Measurements from ENCODE around the gene DCST1. TPM values are rescaled to one million over a fixed set of nuclear protein-coding genes. Genes with fewer than 3 reads are reported as not detected.

DCST1 gene
- total RNA-seq, 1 donor from 2014 or later, result not detected

GRCh38 chr1:155003766-155004351 is 29.8 kb upstream of the DCST1 start:
- Mint-ChIP-seq H3K4me1 (ENCODE audit: unreplicated experiment) (peaks cover 33% of the 10 kb centered on the region), H3K27me3 (ENCODE audit: unreplicated experiment) (peaks cover 11% of the 10 kb centered on the region), H3K27ac (ENCODE audit: unreplicated experiment) (peak overlapping the region; percentile 77), H3K9me3 (ENCODE audit: unreplicated experiment) (no peaks in the 10 kb centered on the region), H3K36me3 (ENCODE audit: low read depth, unreplicated experiment) (peaks cover 4% of the 10 kb centered on the region), H3K4me3 (ENCODE audit: unreplicated experiment) (peak overlapping the region; percentile 97)
- no peak for TF ChIP-seq CTCF (IDR thresholded peaks at IDR 0.05; ENCODE audit: unreplicated experiment)
- no peak for DNase-seq (ENCODE audit: low spot score)

- TF ChIP-seq CTCF (IDR thresholded peaks at IDR 0.05; ENCODE audit: unreplicated experiment), result no peak
- peak overlapping the region; percentile 85 for H3K4me3 Mint-ChIP-seq (ENCODE audit: unreplicated experiment)
- no peak for DNase-seq (ENCODE audit: low spot score)
- H3K27ac Mint-ChIP-seq (ENCODE audit: unreplicated experiment), result peak overlapping the region; percentile 67
- H3K9me3 Mint-ChIP-seq (ENCODE audit: unreplicated experiment), result no peaks in the 10 kb centered on the region
- peaks cover 8% of the 10 kb centered on the region for H3K27me3 Mint-ChIP-seq (ENCODE audit: unreplicated experiment)
- peaks cover 4% of the 10 kb centered on the region for H3K36me3 Mint-ChIP-seq (ENCODE audit: low read depth, unreplicated experiment)
- peaks cover 31% of the 10 kb centered on the region for H3K4me1 Mint-ChIP-seq (ENCODE audit: unreplicated experiment)
Measured at GRCh38 chr1:155004352-155005075, 29.1 kb upstream of the DCST1 start.

GRCh38 chr1:155005076-155006011 is 28.3 kb upstream of the DCST1 start:
- no peak for DNase-seq (ENCODE audit: low spot score)
- Mint-ChIP-seq H3K36me3 (ENCODE audit: low read depth, unreplicated experiment) (peaks cover 4% of the 10 kb centered on the region), H3K4me1 (ENCODE audit: unreplicated experiment) (peaks cover 30% of the 10 kb centered on the region), H3K9me3 (ENCODE audit: unreplicated experiment) (no peaks in the 10 kb centered on the region), H3K4me3 (ENCODE audit: unreplicated experiment) (peak overlapping the region; percentile 67), H3K27me3 (ENCODE audit: unreplicated experiment) (peaks cover 6% of the 10 kb centered on the region), H3K27ac (ENCODE audit: unreplicated experiment) (no peak overlapping the region)
- TF ChIP-seq CTCF (IDR thresholded peaks at IDR 0.05; ENCODE audit: unreplicated experiment), result no peak

GRCh38 chr1:155006601-155007101 is 27.0 kb upstream of the DCST1 start:
- TF ChIP-seq CTCF (IDR thresholded peaks at IDR 0.05; ENCODE audit: unreplicated experiment), result no peak
- H3K27me3 Mint-ChIP-seq (ENCODE audit: unreplicated experiment), result peaks cover 3% of the 10 kb centered on the region
- H3K27ac Mint-ChIP-seq (ENCODE audit: unreplicated experiment), result peak overlapping the region; percentile 61
- H3K4me3 Mint-ChIP-seq (ENCODE audit: unreplicated experiment), result peak overlapping the region; percentile 65
- H3K9me3 Mint-ChIP-seq (ENCODE audit: unreplicated experiment), result no peaks in the 10 kb centered on the region
- no peak for DNase-seq (ENCODE audit: low spot score)
- H3K36me3 Mint-ChIP-seq (ENCODE audit: low read depth, unreplicated experiment), result peaks cover 4% of the 10 kb centered on the region
- peaks cover 30% of the 10 kb centered on the region for H3K4me1 Mint-ChIP-seq (ENCODE audit: unreplicated experiment)
